Glomerular endothelial cell (primary cell): ENCODE results near the gene HOXB3. TPM values are rescaled to one million over a fixed set of nuclear protein-coding genes. Genes with fewer than 3 reads are reported as not detected.

Experiments
- DNase-seq: peaks from one replicate; pipeline ENCODE4 v3.0.0-alpha.2; 2011; ENCODE audit warnings: low read depth, low spot score; ENCODE audit errors: extremely low read depth
- total RNA-seq: library from RNA; depleted of rRNA; stranded (reverse); fragments of >200 nt; gene quantifications from 2 replicates; pipeline ENCODE4 v1.2.3, GENCODE V29; 2015

Gene HOXB3
- total RNA-seq, 1 donor from 2014 or later: 48.0 TPM

- no peak for DNase-seq
These were observed 36.4 kb upstream of the HOXB3 start, which contains the start of gene HOXB9 for GRCh38 chr17:48626245-48627117. HOXB9 (minus strand) TSS chr17:48626358; CDS start chr17:48626269, 89 bp downstream.

GRCh38 chr17:48625495-48626244 is 35.6 kb upstream of the HOXB3 start:
- DNase-seq: no peak

GRCh38 chr17:48624544-48625494 is 34.8 kb upstream of the HOXB3 start:
- no peak for DNase-seq

- DNase-seq: no peak
These were observed 34.1 kb upstream of the HOXB3 start for GRCh38 chr17:48624118-48624517.

- no peak for DNase-seq
These were observed 33.5 kb upstream of the HOXB3 start for GRCh38 chr17:48623583-48623982.

GRCh38 chr17:48622857-48623256 is 32.8 kb upstream of the HOXB3 start:
- DNase-seq: no peak

GRCh38 chr17:48621410-48622392 is 31.7 kb upstream of the HOXB3 start:
- no peak for DNase-seq

GRCh38 chr17:48620461-48621139 is 30.6 kb upstream of the HOXB3 start:
- no peak for DNase-seq

GRCh38 chr17:48619826-48620449 is 29.9 kb upstream of the HOXB3 start:
- DNase-seq: no peak

- DNase-seq: no peak
These were observed 28.3 kb upstream of the HOXB3 start for GRCh38 chr17:48618256-48618896.

GRCh38 chr17:48617471-48618255 is 27.6 kb upstream of the HOXB3 start:
- DNase-seq: no peak

- no peak for DNase-seq
These were observed 26.9 kb upstream of the HOXB3 start for GRCh38 chr17:48616717-48617470.

GRCh38 chr17:48615963-48616716 is 26.1 kb upstream of the HOXB3 start:
- no peak for DNase-seq

- no peak for DNase-seq
These were observed 25.3 kb upstream of the HOXB3 start, which contains the start of gene HOXB8 for GRCh38 chr17:48615047-48615962. HOXB8 (minus strand) TSS chr17:48615292; CDS start chr17:48614704, 588 bp downstream.
